ENCODE measurements around the gene TIGD2.
A peak's percentile ranks its signal among the peaks of the same experiment; 100 is the strongest.

TIGD2 gene

GRCh38 chr4:89110986-89111832 lies at the start of gene TIGD2:
TIGD2 (plus strand) TSS chr4:89111533; CDS start chr4:89112975, 1,442 bp downstream.
- peak; percentile 80 to 88 for DNase-seq (ENCODE audit: low read depth in 2 of 2)

- DNase-seq (ENCODE audit: low read depth in 2 of 2): no peak
These were observed 46.5 kb upstream of the TIGD2 start for GRCh38 chr4:89064848-89065247.

DNA sequence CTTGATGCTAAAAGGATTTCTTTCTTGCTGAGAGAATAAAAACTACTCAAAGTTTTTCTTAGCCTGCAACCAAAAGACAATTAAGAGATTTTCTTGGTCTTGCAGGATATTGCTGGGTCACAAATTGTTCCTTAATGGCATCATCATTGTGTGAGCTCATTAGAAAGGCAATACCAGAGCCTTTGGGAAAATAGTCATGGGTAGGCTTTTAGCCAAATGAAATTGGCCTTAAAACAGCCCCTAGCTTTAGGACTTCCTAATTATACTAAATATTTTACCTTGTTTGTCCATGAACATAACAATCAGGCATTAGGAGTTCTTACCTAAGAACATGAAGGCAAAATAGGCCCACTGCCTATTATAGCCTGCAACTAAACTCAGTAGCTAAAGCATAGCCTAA lies 43.9 kb upstream of the TIGD2 start:
- DNase-seq (ENCODE audit: low read depth in 2 of 2): no peak

DNA sequence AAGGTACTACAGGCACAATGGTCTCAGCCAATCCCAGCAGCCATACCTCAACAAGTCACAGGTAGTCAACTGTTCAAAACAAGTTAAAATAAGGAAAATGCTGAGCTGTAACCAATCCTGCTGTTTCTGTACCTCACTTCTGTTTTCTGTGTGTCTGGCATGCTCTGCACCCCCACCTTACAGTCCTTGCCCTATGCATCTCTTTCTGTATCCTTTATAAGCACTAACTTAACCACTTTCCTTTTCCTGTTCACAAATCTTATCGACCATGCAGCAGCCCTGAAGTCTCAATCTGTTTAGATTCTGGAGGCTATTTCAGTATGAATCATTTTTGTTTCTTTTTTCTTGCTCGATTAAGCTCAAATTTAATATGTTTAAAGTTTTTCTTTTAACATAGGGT lies 41.9 kb upstream of the TIGD2 start:
- no peak for DNase-seq (ENCODE audit: low read depth in 2 of 2)

GRCh38 chr4:89070041-89070440 lies 41.3 kb upstream of the TIGD2 start:
- no peak for DNase-seq (ENCODE audit: low read depth in 2 of 2)

GRCh38 chr4:89071311-89071710 lies 40.0 kb upstream of the TIGD2 start:
- DNase-seq (ENCODE audit: low read depth in 2 of 2): no peak

- no peak for DNase-seq (ENCODE audit: low read depth in 2 of 2)
These were observed 38.4 kb upstream of the TIGD2 start for GRCh38 chr4:89072921-89073320.

GRCh38 chr4:89077761-89078160 lies 33.6 kb upstream of the TIGD2 start:
- DNase-seq (ENCODE audit: low read depth in 2 of 2): no peak

DNA sequence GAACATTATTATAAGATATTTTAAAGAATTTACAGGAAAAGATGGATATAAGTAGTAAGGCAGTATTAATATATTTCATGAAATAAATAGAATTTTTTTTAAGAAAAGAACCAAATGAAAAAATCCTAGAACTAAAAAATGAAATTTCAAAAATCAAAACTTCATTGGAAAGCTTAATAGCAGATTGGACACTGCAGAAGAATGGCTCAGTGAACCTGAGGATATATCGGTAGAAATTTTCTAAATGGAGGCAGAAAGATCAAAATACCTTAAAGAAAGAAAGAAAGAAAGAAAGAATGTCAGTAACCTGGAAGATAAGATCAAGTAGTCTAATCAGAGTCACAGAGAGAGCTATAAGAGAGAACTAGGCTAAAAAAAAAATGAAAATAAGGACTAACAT lies 33.0 kb upstream of the TIGD2 start:
- no peak for DNase-seq (ENCODE audit: low read depth in 2 of 2)

- no peak for DNase-seq (ENCODE audit: low read depth in 2 of 2)
These were observed 12.3 kb upstream of the TIGD2 start for GRCh38 chr4:89099034-89099433.

GRCh38 chr4:89099471-89099870 lies 11.9 kb upstream of the TIGD2 start:
- DNase-seq (ENCODE audit: low read depth in 2 of 2): no peak

DNA sequence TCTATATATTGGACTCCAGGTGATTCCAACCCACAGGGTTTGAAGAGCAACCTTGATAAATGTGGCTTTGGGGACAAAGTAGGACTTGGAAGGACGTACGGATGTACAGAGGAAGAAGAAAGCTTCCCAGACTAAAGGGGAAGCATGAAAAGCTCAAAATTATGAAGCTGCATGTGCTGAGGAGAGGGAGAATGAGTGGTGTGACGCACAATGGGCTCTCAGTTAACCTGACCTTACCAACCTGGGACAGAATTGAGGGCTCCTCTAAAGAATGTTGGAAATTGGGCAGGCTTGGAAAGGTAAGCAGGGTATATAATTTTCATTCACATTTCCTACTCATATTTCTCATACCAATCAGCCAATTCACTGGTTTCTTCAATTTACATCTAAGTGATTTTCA lies 10.5 kb upstream of the TIGD2 start:
- DNase-seq (ENCODE audit: low read depth in 2 of 2): no peak

GRCh38 chr4:89101256-89102161 lies 9.8 kb upstream of the TIGD2 start:
- DNase-seq (ENCODE audit: low read depth in 2 of 2): no peak

- DNase-seq (ENCODE audit: low read depth in 2 of 2): no peak
These were observed 5.6 kb upstream of the TIGD2 start for GRCh38 chr4:89105726-89106125.

- DNase-seq (ENCODE audit: low read depth in 2 of 2): no peak
These were observed 3.2 kb upstream of the TIGD2 start for GRCh38 chr4:89108091-89108490.

- no peak for DNase-seq (ENCODE audit: low read depth in 2 of 2)
These were observed 1.3 kb upstream of the TIGD2 start for GRCh38 chr4:89109841-89110540.

- DNase-seq (ENCODE audit: low read depth in 2 of 2): no peak
These were observed 770 bp upstream of the TIGD2 start for GRCh38 chr4:89110541-89110985.

DNA sequence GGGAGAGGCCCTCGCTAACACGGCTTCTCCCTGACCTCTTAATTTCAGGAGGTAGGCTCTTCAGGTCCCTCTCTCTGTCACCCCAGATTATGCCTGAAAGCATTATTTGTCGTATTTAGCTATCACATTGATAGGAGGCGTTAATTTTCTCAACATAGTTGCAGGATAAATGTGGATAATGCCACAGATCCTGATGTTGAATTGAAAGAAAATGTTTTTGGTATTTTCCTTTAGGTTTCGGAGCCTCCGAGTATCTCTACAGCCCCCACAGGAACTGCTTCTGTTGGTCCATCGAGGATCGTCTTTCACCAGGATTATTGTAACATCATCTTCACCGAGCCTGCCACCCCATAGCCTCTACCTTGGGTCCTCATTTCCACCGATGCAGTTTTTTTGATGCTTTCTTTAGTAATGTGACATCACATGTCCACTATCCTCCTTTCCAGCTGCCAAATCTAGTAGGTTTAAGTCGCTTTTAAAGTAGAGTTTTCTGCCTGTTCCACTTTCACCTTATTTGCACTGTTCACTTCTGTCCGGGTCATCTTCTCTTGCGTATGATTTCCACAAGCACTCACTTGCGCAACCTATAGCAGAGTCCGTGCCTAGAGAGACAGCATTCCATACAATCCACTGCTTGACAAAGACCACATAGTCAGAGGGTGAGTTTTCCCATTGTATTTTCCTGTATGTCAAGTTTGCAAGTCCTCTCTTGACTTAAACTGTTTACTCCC lies 665 bp downstream of the TIGD2 start:
- no peak for DNase-seq (ENCODE audit: low read depth in 2 of 2)

DNA sequence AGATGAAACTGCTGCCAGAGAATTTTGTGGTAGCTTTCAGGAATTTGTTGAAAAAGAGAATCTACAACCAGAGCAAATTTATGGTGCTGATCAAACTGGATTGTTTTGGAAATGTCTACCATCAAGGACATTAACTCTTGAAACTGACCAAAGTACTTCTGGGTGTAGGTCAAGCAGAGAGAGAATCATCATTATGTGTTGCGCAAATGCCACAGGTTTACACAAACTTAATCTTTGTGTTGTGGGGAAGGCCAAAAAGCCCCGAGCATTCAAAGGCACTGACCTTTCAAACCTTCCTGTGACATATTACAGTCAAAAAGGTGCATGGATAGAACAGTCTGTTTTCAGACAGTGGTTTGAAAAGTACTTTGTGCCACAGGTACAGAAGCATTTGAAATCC lies 2.1 kb downstream of the TIGD2 start:
- DNase-seq (ENCODE audit: low read depth in 2 of 2): no peak

- DNase-seq (ENCODE audit: low read depth in 2 of 2): no peak
These were observed 2.8 kb downstream of the TIGD2 start for GRCh38 chr4:89114100-89114499.

- no peak for DNase-seq (ENCODE audit: low read depth in 2 of 2)
These were observed 5.8 kb downstream of the TIGD2 start for GRCh38 chr4:89117115-89117514.

All from stimulated activated CD8-positive, alpha-beta memory T cell treated with anti-CD3 and anti-CD28 coated beads, Interleukin-2, amount 100 ng/mL, for 48 hours (primary cell).